Ectodermal cell (in vitro differentiated cells): ENCODE results near the gene SCUBE1.

Experiments used
- H3K27ac ChIP-seq: 2 replicates; pipeline ENCODE4 v1.7.0; 2013; ENCODE audit warnings: mild to moderate bottlenecking, low read depth, low read length; ENCODE audit not compliant: insufficient read depth, poor library complexity, severe bottlenecking
- H3K27me3 ChIP-seq: 2 replicates; pipeline ENCODE4 v1.7.0; 2013; ENCODE audit warnings: mild to moderate bottlenecking, low read length; ENCODE audit not compliant: insufficient read depth, control insufficient read depth, poor library complexity, severe bottlenecking
- H3K36me3 ChIP-seq: one replicate; pipeline ENCODE4 v1.7.0; 2013; ENCODE audit warnings: low read length; ENCODE audit not compliant: control insufficient read depth, insufficient read depth
- H3K4me1 ChIP-seq: one replicate; pipeline ENCODE4 v1.7.0; 2013; ENCODE audit warnings: low read length; ENCODE audit not compliant: control insufficient read depth, insufficient read depth
- H3K4me3 ChIP-seq: 2 replicates; pipeline ENCODE4 v1.7.0; 2013; ENCODE audit warnings: low read depth, low read length, control low read depth; ENCODE audit not compliant: insufficient read depth
- H3K9me3 ChIP-seq: 2 replicates; pipeline ENCODE4 v1.7.0; 2013; ENCODE audit warnings: mild to moderate bottlenecking, low read length, moderate library complexity; ENCODE audit not compliant: control insufficient read depth
- WGBS, 2 experiments: methylation state at CpG; one replicate each; pipeline ENCODE4 v1.1.7; 2013; ENCODE audit warnings: missing lambda C conversion rate in 2 of 2; 5-methylcytosine and 5-hydroxymethylcytosine counted together

SCUBE1 gene

DNA sequence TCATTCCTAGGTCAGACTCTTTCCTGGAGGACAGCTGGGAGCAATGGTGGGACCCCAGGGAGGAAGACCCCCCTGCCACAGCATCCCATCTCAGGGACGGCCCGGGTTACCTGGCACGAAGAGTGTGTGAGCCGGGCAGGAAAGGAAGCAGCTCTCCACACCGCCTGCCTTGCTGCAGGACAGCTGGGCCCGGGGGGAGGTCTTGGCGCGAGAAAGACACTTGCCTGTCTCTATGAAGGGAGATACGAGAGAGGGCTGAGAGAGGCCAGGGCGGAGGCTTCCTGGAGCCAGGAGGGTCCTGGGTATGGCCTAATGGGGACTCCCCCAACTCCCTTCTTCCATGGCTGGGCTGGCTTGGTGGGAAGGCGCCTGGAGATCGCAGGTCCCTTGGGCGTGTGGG is 120.2 kb downstream of the SCUBE1 start:
- no peak overlapping the region for H3K27ac ChIP-seq
- no peak overlapping the region for H3K4me3 ChIP-seq
- H3K9me3 ChIP-seq, result no peaks in the 10 kb centered on the region
- H3K27me3 ChIP-seq, result no peaks in the 10 kb centered on the region
- no peaks in the 10 kb centered on the region for H3K36me3 ChIP-seq
- 91 to 95% methylated on average over 13 of the region's 13 CpGs for WGBS, 2 experiments
- peaks cover 20% of the 10 kb centered on the region for H3K4me1 ChIP-seq

DNA sequence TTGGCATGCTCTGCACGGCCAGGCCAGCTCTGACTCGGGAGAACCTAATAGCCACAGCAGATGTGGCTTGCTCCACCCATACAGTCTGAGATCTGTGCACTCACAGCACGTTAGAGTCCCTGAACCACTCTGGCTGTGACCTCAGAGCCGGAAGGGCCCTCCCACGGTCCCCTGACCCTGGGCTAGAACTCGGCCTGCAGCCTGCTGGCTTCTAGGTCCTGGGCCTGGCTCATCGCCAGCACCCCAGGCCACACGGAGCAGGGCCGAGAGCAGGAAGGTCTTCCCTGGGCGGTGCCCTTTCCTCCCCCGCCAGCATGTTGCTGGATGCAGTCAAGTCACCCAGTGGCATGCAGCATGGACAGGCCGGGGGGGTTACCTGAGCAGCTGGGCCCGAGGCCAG is 120.9 kb downstream of the SCUBE1 start:
- 90 to 91% methylated on average over 13 of the region's 13 CpGs for WGBS, 2 experiments
- Histone ChIP-seq H3K27ac (no peak overlapping the region), H3K36me3 (no peaks in the 10 kb centered on the region)

DNA sequence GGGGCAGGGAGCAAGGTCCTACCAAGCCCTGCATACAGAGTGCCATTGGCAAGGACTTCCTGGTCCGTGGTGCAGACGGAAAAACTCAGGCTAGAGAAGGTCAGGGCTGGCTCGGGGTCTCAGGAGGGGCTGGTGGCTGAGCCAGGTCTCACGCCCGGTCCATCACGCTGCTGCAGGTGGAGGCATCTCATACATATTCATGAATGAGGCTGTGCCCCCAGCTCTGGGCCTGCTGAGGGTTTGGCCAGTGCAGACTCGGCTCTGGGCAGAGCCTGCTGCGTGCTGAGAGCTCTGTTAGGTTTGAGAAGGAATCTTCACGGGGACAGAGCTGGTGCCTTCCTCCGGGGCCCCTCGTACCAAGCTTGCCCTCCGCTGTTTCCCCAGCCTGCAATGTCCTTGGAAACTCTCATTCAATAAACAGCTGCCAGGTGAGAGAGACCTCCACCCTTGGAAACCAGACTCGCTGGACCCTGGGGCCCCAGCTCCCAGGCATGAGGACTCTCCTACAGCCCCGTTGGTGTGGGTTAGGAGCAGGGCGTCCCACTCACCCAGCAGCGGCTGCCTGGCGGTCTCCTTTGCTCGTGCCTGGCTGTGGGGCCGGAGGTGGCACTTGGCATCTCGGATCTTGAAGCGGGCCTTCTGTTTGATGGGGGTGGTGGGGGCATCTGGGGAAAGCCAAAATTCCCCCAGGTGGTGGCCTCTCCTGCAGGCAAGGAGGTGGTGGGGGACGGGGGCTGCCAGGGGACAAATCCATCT is 122.4 kb downstream of the SCUBE1 start:
- WGBS, 2 experiments, result 87 to 88% methylated on average over 22 of the region's 22 CpGs
- no peak overlapping the region for H3K4me3 ChIP-seq
- peaks cover under 1% of the 10 kb centered on the region for H3K4me1 ChIP-seq
- no peak overlapping the region for H3K27ac ChIP-seq
- no peaks in the 10 kb centered on the region for H3K27me3 ChIP-seq
- no peaks in the 10 kb centered on the region for H3K9me3 ChIP-seq
- H3K36me3 ChIP-seq, result no peaks in the 10 kb centered on the region

More for the DNA sequence above, 120.9 kb downstream of the SCUBE1 start:
- H3K9me3 ChIP-seq, result no peaks in the 10 kb centered on the region
- H3K4me3 ChIP-seq, result no peak overlapping the region
- no peaks in the 10 kb centered on the region for H3K27me3 ChIP-seq
- H3K4me1 ChIP-seq, result peaks cover 15% of the 10 kb centered on the region

DNA sequence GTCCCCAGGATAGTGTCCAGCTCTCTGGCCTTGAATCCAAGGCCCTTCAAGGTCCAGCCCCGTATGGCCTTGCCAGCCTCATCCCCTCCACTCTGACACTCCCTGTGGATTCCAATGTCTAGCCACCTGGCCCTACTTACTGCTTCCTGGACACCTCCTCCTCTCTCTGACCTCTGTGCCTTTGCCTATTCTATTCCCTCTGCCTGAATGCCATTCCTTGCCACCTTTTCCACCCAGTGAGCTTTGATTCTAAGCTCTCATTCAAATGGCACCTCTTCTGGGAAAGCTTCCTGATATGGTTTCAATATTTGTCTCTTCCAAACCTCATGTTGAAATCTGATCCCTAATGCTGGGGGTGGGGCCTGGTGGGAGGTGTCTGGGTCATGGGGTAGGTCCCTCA is 124.4 kb downstream of the SCUBE1 start:
- Histone ChIP-seq H3K27ac (no peak overlapping the region), H3K27me3 (no peaks in the 10 kb centered on the region), H3K4me1 (no peaks in the 10 kb centered on the region), H3K4me3 (no peak overlapping the region), H3K9me3 (no peaks in the 10 kb centered on the region), H3K36me3 (no peaks in the 10 kb centered on the region)
- WGBS, 2 experiments, result 88 to 91% methylated on average over 1 of the region's 1 CpG

DNA sequence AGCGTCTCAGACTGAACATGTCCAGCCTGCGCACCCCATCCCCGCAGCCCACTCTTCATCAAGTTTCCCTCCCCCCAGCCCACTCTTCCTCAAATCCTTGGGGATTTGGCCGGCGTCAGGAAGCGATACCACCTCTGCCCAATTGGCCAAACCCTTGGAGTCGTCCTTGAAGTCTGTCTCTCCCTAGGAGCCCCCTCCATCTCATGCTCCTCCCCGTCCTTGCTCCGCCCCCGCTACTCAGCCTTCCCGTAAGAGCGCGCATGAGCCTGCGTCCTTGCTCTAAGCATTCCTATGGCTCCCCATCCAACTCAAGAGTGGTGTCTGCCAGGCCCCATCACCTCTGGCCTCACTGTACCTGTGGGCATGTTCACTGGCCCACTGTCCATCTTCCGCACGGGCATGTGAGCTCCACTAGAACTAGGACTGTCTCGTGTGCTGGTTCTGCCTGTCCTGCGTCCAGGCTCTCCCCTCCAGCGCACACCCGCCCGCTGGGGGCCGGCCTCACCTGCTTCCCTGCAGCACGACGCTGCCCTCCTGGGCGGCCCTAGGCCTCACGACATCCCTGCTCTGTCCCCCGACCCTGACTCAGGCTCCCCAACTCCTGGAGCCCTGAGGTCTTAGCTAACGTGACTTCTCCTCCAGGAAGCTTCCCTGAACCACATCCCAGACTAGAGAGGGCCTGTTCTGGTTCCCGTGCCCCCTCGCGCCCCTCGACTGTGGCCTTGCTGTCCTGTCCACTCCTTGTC is 125.7 kb downstream of the SCUBE1 start:
- Histone ChIP-seq H3K4me1 (peaks cover 11% of the 10 kb centered on the region), H3K27ac (no peak overlapping the region), H3K4me3 (no peak overlapping the region), H3K36me3 (no peaks in the 10 kb centered on the region), H3K27me3 (no peaks in the 10 kb centered on the region), H3K9me3 (no peaks in the 10 kb centered on the region)
- WGBS, 2 experiments, result 83% methylated on average over 32 of the region's 32 CpGs

DNA sequence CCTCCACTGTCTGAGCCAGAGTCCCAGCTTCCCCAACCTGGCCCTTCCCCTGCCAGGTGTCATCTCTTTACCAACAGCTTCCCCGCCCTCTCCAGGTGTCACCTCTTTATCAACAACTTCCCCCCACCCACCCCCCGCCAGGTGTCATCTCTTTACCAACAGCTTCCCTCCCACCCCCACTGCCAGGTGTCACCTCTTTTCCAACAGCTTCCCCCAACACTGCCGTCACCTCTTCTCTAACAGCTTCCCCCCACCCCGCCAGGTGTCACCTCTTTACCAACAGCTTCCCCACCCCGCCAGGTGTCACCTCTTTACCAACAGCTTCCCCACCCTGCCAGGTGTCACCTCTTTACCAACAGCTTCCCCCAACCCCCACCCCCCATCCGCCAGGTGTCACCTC is 126.4 kb downstream of the SCUBE1 start:
- Histone ChIP-seq H3K9me3 (no peaks in the 10 kb centered on the region), H3K27me3 (no peaks in the 10 kb centered on the region), H3K4me3 (no peak overlapping the region), H3K27ac (no peak overlapping the region), H3K4me1 (peaks cover 11% of the 10 kb centered on the region), H3K36me3 (no peaks in the 10 kb centered on the region)
- 88 to 95% methylated on average over 5 of the region's 6 CpGs for WGBS, 2 experiments

DNA sequence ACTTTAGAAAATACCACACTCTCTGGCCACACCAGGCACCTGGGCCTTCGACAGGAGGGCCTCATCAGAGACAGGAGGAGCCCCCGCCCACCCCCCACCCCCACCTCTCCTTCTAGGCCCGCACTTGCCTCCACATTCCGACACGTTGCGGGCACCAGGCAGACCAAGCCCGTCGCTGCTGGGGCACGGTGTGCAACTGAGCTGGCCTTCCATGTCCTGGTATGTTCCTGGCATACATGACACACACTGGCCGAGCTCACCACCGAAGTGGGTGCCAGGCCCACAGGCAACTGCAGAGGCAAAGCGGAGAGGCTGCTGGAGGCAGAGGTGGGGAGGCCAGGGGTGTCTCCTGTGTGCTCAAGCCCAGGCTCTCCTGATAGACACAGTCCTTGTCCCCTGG is 129.2 kb downstream of the SCUBE1 start:
- H3K27me3 ChIP-seq, result no peaks in the 10 kb centered on the region
- no peaks in the 10 kb centered on the region for H3K9me3 ChIP-seq
- H3K27ac ChIP-seq, result no peak overlapping the region
- peaks cover 11% of the 10 kb centered on the region for H3K4me1 ChIP-seq
- H3K4me3 ChIP-seq, result no peak overlapping the region
- H3K36me3 ChIP-seq, result no peaks in the 10 kb centered on the region
- 91 to 92% methylated on average over 11 of the region's 12 CpGs for WGBS, 2 experiments

DNA sequence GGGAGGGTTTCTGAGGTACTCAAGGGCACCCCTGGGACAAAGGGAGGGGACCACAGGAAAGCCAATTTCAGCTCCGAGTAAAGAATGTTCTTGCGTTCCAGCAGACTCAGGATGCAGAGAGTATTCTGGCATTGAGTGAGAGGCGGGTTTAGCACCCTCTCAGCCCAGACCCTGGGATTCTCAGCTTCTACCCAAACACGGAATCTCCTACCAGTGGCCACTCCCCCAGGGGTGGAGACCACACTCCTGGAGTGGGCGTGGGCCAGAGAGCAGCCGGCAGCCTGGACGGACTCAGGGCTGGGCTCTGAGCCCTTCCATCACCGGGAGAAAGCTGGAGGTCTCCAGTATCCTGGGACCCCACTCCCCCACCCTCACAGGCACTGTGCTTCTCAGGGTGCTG is 130.1 kb downstream of the SCUBE1 start:
- WGBS, 2 experiments, result 27 to 30% methylated on average over 8 of the region's 8 CpGs
- H3K36me3 ChIP-seq, result no peaks in the 10 kb centered on the region

DNA sequence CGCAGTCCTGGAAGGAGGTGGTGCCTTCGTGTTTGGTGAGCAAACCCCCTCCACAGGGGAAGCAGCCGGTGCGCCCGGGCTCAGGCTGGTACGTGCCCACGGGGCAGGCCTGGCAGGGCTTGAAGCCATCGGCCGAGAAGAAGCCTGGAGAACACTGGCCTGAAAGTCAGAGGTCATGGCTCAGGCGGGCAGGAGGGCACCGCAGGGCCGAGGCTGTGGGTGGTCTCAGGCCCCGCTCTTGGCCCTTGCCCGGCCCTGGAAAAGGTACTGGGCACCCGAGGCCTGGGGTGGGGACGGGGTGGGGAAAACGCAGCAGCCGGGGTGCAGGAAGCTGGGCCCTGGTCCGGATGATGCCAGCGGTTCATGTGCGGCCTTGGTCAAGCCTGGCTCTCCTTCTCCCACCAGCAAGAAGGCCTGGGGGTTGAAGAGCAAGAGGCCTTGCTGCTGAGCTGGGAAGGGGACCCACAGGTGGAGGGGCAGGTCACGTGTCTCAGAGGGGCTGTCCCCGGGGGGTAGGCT is 130.7 kb downstream of the SCUBE1 start:
- 94% methylated on average over 23 of the region's 23 CpGs for WGBS, 2 experiments
- H3K4me1 ChIP-seq, result peaks cover 11% of the 10 kb centered on the region
- H3K27ac ChIP-seq, result no peak overlapping the region

More for the DNA sequence above, 130.1 kb downstream of the SCUBE1 start:
- Histone ChIP-seq H3K9me3 (no peaks in the 10 kb centered on the region), H3K4me3 (no peak overlapping the region), H3K27ac (no peak overlapping the region), H3K27me3 (no peaks in the 10 kb centered on the region), H3K4me1 (peaks cover 11% of the 10 kb centered on the region)

DNA sequence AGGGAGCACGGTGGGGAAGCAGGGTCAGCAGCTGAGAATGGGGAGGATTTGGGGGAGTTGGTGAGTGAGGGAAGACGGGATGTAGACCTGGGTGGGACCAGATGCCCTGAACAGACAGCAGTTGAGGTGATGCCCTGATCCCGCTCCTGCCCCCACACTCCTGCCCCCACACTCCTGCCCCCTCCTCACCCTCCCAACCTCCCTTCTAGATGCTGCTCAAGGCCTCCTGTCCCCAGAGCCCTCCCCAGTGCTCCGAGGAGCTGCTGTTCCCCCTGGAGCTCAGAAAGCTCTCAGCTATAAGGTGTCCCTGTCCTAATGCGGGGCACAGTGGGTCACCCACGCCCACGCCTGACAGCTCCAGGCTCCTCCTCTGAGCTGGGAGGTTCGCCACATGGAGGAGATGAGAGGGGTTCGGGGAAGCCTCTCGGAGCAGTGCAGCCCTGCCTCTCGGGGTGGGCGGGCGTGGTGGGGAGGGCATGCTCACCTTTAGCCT is 131.2 kb downstream of the SCUBE1 start:
- peaks cover 11% of the 10 kb centered on the region for H3K4me1 ChIP-seq
- no peak overlapping the region for H3K27ac ChIP-seq
- no peaks in the 10 kb centered on the region for H3K9me3 ChIP-seq
- 91 to 95% methylated on average over 13 of the region's 13 CpGs for WGBS, 2 experiments
- H3K4me3 ChIP-seq, result no peak overlapping the region
- H3K36me3 ChIP-seq, result no peaks in the 10 kb centered on the region
- no peaks in the 10 kb centered on the region for H3K27me3 ChIP-seq

More for the DNA sequence above, 130.7 kb downstream of the SCUBE1 start:
- H3K36me3 ChIP-seq, result no peaks in the 10 kb centered on the region
- no peaks in the 10 kb centered on the region for H3K27me3 ChIP-seq
- H3K9me3 ChIP-seq, result no peaks in the 10 kb centered on the region
- H3K4me3 ChIP-seq, result no peak overlapping the region
